Hematopoietic multipotent progenitor cell treated with erythropoietin and hydrocortisone succinate and interleukin-3 and kit ligand, for 6 days (in vitro differentiated cells): Measurements from ENCODE around the gene B4GALT1.
A peak's percentile ranks its signal among the peaks of the same experiment; 100 is the strongest.

Source experiments
- DNase-seq: peaks from one replicate; pipeline ENCODE4 v3.0.0-alpha.2; 2015

The B4GALT1 gene

DNA sequence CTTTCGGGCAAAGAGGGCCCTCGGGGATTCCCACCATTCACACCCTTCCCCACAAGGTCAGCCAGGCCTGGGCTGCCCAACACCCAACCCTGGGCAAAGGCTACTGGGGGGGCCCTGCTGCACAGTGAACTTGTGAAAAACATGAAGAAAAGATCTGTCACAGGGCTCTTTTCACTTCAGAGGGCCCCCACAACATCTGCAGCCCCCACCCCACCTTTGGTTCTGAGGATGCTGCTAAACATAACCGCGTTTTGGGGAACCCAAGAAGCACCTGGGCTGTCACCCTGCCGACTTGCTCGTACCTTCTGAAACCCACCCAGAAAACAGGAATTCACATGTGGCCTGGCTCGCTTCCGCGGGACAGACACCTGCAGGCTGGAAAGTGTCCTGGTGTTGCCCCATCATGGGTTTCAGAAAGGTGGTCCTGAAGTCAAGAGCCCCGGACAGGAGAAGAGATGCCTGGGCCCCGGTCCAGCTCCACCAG is 29.3 kb downstream of the B4GALT1 start:
- no peak for DNase-seq

DNA sequence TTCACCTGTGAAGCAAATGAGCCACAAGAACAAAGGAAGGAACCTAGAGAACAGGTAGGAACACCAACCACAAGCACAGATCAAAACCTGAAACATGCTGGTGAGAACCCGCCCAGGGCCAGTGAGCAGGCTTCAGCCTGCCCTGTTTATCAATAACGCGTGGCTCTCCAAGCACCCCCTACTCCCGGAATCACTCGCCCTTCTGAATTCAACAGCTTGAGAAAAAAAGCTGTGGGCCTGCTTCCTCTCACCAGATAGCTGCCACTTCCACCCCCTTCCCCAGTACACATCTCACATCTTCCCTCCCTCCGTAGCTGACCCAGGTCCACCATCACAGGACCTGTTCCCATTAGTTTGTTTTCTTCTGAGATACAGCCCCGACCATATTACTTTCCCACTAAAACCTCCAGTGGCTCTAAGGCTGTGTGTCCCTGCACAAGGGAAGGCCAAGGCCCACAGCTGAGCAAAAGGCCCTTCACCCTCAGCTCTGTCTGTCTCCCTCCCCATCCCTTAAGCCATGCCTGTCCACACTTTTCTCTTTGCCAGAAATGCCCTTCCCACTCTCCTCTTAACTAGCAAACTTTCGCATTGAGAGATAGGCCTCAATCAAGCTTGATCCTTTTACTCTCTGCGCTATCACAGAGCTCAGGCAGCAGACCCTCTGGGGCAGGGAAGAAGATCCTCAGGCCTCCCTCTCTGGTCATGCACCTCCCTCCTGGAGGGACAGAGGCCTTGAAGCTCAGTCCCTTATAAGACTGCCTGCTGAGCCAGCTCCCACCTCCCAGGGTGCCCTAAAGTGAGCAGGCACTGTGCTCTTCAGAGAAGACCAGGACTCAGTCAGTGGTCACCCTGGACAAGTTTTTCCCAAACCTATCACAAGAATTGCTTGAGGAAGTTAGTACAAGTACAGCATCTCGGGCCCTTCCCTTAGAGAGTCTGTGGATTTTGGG is 30.1 kb downstream of the B4GALT1 start:
- DNase-seq, result no peak

DNA sequence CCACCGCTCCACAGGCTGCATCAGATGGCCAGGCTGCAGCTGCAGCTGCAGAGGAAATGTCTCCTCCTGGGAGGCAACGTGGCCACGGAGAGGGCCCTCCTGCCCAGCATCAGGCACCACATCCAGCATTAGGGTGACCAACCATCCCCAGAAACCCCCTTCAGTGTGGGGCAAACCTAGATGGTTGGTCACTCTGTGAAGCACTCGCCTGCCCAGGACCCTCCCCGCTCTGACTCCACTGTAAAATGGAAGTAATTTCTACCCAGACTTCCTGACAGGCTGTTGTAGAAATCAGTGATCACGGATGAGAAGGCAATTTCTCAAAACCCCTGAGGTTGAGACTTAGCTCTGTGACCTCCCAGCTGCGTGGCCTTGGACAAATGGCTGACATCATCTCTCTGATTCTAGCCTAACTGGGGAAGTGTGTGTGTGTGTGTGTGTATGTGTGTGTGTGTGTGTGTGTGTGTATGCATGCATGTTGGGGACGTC is 31.6 kb downstream of the B4GALT1 start:
- DNase-seq, result peak; percentile 43

- DNase-seq, result no peak
Measured at GRCh38 chr9:33135031-33135461, 32.1 kb downstream of the B4GALT1 start.

- DNase-seq, result no peak
Measured at GRCh38 chr9:33133186-33133585, 34.0 kb downstream of the B4GALT1 start.

- DNase-seq, result no peak
Measured at GRCh38 chr9:33131790-33132772, 35.1 kb downstream of the B4GALT1 start.

DNA sequence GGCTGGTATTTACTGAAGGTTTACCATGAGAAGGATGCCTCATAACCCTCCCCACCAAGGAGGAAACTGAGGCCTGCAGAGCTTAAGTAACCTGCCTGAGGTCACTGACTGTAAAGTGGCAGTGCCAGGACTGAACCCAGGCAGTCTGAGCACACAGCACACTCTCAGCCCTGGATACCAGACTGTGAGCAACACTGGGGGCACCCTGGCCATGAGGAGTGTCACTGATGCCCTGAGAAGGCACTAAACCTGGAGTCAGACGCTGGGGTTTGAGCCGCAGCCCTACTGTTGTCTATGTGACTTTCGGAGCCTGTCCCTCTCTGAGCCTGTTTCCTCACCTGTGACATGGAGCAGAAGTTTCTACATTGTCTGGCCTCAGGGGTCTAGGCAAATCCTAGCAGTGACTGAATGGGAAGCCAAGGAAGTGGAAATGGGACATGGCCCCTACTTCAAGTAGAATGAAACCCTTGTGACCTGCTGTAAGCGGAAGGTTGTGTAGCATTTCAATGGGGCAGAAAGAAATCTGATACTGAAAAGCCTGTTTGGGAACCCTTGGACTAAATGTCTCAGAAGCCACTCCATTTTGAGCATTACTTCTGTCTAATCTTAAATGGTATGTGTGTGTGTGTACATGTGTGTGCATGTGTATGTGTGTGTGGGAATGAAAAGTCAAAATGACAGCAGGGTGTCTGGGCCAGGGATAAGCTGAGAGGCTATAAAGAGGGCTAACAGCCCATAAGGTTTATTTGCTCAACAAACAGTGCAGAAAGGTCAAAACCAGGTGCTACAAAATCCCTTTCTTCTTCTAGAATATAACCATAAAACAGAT is 36.0 kb downstream of the B4GALT1 start:
- no peak for DNase-seq

GRCh38 chr9:33129886-33130881 is 37.0 kb downstream of the B4GALT1 start:
- peak; percentile 40 for DNase-seq

GRCh38 chr9:33129251-33129885 is 37.8 kb downstream of the B4GALT1 start:
- no peak for DNase-seq

- DNase-seq, result no peak
Measured at GRCh38 chr9:33128570-33128969, 38.6 kb downstream of the B4GALT1 start.

GRCh38 chr9:33127881-33128280 is 39.3 kb downstream of the B4GALT1 start:
- DNase-seq, result no peak

DNA sequence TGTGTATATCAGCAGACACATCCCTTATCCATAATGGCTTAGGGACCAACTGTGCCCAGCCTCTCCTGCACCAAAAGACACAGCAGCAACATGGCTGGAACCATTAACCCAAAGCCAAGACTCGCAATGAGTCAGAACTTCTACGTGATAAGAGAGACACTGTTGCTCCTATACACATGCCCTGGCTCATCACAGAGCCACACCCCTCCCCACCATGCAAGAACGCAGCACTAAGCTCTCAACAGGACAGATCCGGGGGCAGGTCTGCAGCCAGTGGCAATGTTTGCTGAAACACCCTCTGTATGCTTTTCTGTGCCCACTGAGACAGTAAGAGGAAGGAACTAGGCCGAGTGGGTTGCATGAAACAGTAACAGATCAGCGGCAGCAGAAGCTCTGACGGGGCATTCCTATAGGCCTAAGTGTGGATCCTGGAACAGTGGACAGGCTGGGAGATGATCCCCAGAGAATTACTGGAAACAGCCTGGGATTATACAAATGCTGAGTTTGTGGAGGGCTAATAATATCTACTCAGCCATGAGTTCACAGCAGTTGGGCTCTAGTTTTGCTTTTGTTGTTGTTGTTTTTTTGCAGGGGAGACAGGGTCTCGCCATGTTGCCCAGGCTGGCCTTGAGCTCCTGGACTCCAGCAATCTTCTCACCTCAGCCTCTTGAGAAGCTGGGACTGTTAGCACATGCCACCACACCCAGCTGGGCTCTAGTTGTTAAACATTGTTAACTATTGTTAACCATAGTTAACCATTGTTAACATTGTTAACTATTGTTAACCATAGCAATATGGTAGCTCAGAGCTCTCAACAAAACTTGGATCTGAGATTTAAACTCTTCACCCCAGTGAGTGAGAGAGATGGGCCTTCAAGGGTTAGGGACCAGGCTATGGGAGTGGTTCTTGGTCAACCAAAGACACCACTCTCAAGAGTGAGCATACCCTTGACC is 41.0 kb downstream of the B4GALT1 start:
- DNase-seq, result peak; percentile 65

DNA sequence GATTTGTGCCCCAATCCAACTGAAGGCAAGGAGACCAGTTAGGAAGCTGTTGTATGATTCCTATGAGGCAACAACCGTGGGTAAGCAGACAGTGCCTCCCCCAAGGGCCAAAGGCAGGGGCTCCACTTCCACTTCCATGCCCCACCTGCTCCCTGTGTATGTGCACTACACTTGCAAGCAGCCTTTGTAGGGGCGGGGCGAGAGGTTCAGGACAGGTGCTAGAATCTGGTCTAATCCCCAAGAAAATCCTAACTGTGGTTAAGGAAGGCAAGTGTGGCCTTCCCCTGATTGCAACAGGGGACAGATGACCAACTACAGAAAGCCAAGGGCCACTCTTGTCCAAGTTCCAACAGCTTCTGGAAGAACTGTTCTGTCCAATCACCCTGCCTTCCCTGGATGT is 41.7 kb downstream of the B4GALT1 start:
- no peak for DNase-seq

DNA sequence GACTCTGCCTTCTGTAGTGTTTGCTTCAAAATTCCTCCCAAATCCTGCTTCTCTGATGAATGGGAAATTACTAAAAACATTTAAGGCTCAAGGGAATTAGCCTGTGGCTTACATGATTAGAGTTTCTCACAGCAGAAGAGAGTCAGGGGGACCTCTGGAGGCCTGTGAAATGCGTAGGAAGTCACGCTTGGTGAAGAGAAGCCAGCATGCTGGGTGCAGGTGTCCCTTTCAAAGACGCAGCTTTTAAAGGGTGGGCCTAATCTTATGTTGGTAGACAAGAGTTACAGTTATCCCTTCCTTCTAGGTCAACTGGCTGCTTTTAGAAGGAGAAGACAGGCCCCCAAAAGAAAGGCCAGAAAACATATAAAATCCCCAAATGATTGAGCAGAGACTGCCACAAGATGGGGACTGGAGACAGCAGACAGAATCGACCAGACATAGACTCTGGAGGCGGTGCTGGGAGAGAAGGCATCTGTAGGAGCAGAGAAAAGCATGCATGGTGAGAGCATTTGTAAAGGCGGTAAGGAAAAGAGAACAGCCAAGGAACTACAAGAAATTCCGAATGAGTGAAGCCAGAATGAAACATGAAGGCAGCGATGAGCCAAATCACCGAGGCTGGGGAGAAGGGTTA is 42.3 kb downstream of the B4GALT1 start:
- DNase-seq, result no peak

GRCh38 chr9:33124046-33124445 is 43.1 kb downstream of the B4GALT1 start:
- no peak for DNase-seq

DNA sequence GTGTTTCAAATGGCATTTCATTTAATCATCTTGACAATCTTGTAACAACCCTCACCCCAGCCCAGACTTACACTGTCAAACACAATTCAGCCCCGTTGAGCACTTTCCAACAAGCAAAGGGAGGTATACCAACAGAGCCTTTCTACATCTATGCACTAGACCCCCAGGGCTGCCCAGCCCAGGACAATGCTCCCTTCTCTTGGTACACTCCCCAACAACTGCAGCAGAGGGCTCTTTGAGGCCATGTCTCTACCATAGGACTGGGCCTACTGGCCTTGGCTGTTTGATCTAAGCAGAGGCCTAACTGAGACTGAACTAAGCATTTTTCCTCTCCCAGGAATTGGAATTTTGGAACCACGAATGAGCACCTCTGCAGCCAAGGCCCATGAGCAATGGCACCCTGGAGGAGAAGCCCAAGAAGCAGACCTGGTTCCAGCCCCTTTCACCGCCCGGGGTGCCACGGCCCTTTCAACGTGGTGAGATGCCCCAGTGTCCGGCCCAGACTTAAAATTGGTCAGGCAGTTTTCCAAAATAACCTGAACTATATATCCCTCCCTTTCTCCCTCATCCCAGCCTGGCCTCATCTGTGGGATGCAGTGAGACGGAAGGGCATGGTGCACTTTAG is 43.6 kb downstream of the B4GALT1 start:
- no peak for DNase-seq

DNA sequence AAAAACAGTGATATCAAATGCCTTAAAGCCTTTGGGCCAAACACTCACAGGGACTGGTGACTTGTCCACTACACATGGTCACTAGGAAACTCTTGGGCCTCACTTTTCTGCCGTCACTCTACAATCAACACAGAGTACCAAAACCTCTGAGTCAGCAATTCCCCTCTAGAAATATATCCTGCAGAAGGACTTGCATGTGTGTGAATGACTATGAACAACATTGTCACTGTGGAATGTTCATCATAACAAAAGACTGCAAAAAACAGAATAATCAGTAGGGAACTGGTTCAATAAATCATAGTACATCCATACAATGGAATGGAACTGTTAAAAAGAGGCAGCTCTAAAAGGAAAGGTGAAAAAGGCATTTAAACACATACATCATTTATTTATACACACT is 46.5 kb downstream of the B4GALT1 start:
- no peak for DNase-seq

- DNase-seq, result no peak
Measured at GRCh38 chr9:33117796-33118195, 49.3 kb downstream of the B4GALT1 start.
